Lung microvascular endothelial cell (primary cell): ENCODE measurements around the gene CCDC88C. TPM values are rescaled to one million over a fixed set of nuclear protein-coding genes. Genes with fewer than 3 reads are reported as not detected.
A peak's percentile ranks its signal among the peaks of the same experiment; 100 is the strongest.
"Not testable (repeated sequence)": the region's sequence is repeated elsewhere in the genome, so short reads cannot be mapped to it uniquely, and the experiment has no call there.

ENCODE experiments used
- DNase-seq, 2 donors: peaks; one replicate each; pipeline versions ENCODE4 v3.0.0 to v3.0.0-alpha.2; 2010; ENCODE audit warnings: low read depth in 2 of 2
- total RNA-seq: library from RNA; depleted of rRNA; stranded (reverse); fragments of >200 nt; gene quantifications from 2 replicates; pipeline ENCODE4 v1.2.1, GENCODE V29; 2014

Gene CCDC88C
- total RNA-seq, 1 donor from 2014 or later, result 13.7 TPM

DNA sequence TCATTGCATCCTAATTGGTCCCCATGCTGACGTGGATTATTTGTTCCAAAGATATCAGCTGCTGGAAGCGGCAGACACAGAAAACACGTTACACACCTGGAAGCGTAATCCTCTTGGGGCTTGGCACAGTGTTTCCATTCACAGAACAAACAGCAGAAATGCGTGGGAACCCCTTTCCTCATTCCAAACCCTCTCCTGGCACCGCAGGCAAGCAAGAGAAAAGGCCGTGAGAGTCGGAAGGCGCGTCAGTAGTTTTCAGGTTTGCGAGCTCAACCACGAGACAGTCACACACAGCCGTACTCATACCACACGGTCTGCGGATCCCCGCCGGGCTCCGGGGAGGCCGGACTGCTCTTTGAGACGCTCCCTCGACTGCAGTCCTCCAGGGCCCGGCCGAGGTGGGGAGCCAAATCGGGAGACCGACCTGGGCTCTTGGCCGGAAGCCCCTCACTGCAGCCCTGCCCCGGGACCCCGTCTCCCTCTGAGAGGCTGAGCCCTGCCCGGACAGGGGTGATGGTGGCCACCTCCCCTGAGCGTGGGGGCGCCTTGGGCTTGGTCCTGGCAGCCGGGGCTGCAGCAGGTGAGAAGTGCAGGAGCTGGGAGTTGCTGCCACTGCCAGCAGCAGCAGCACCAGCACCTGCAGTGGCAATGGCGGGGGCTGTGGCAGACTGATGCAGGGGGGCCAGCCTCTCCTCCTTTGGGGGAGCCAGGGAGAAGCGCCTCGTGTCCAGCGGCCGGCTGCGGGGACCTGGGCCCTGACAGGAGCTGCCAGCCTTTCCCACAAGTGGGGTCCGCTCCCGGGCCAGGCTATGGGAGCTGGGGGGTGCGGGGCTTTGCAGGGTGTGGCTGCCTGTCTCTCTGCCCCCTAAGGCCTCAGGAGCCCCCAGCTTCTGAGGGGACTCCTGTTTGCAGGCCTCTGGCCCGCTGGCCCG, 145.0 kb downstream of the CCDC88C start:
- DNase-seq, result no peak

DNA sequence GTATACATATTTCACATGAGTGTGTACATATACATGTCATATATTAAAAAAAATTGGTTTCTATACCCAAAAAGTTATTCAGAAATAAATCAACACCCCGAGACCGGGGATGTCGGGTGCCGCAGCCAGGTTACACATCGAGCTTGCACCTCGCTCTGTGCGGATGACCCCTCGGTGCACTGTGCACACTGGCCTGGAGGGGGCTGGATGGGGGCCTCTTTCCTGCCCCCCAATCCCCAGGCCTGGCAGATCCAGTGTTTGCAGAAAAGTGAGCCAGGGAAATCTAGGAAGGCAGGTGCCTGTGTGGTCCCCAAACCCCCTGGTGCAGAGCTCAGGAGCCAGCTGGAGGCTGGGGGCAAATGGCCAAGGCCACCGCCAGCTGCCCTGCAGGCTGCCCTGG, 146.0 kb downstream of the CCDC88C start:
- DNase-seq, result no peak

DNA sequence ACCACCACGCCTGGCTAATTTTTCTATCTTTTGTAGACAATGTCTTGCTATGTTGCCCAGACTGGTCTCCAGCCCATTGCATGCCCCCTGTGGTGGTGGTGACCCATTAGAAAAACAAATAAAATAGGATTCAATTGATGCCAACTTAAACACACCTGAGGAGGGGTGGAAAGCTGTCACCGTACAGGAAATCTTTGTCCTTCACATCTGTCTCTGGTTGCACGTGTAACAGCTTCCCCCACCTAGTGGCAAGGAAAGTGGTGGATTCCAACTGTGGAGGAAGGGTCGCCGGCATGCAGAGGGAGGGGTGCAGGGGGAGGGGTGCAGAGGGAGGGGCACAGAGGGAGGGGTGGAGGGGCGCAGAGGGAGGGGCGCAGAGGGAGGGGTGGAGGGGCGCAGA, 147.0 kb downstream of the CCDC88C start:
- no peak for DNase-seq

DNA sequence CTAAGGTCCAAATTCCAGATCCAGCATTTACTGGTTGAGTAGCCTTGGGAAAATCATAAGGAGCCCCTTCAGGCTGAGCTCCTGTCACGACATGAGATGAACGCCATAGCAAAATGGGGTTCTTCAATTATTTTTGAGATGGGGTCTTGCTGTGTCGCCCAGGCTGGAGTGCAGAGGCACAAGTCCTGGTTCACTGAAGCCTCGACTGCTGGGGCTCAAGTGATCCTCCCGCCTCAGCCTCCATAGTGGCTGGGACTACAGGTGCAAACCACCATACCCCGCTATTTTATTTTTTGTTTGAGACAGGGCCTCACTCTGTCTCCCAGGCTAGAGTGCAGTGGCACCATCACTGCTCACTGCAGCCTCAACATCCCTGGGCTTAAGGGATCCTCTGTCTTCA, 147.4 kb downstream of the CCDC88C start:
- DNase-seq, result no peak

DNA sequence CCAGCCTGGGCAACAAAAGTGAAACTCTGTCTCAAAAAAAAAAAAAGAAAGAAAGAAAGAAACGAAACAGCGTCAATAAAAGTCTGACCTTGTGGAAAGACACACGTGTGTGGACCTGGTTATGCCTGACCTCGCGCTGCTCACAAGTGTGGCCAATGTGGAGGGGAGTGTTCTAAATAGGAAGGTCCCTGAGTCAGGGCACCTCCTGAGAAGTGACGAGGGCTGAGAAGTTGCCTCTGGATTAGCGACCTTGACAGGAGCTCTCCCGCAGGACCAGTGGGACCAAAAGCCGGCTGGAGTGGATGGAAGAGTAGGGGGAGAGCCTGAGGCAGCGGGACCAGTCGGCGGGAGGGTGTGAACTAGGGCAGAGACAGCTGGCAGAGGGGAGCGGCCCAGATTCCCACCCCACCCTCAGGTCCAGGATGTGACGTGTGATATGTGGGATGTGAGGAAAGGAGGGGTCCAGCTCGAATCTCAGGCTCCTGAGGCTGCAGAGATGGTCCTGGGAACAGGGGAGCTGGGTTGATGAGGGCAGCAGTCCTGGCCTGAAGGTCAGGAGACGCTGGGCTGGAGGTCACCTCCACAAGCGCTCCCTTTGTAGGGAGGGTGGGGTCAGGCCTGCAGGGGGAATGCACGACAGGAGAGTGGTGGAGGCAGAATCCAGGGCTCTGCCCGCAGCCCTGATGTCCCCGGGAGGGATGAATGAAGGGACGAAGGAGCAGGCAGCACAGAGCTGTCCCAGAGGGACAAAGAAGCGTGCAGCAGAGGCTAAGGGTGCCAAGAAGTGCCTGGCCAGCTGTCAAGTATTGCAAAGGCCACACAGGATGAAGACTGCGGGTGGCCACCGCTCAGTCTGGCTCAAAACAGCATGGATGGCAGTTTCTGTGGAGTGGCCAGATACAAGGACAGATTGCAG, 148.3 kb downstream of the CCDC88C start:
- no peak for DNase-seq

DNA sequence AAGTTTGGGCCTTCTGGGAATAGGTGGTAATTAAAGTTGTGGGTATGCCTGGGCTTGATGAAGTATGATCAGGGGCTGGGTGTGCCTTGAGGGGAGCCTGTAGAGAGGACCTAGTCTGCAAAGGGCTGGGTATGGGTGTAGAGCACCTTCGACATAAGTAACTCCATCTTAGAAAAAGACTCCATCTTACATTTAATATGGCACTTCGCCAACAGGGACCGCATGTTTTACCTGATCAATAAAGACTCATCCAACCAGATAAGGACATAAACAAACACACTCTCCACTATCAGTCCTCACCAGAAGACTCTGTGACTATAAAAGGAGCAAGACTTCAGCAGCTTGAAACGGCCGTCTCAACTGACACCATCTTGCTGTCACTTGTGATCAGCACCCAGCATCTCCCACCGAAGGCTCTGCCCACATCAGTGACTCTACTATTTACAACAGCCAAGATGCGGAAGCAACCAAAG, 149.6 kb downstream of the CCDC88C start:
- DNase-seq, result no peak

DNA sequence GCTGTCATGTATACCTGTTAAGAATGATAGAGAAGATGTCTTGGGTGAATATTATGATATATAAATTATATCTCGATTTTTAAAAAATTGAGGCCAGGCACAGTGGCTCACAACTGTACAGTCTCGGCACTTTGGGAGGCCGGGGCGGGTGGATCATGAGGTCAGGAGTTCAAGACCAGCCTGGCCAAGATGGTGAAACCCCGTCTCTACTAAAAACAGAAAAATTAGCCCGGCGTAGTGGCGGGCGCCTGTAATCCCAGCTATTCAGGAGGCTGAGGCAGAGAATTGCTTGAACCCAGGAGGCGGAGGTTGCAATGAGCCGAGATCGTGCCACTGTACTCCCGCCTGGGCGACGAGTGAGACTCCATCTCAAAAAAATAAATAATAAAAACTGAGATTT, 151.3 kb downstream of the CCDC88C start:
- not testable (repeated sequence) for DNase-seq

- no peak for DNase-seq
Measured at GRCh38 chr14:91265404-91265803, 152.2 kb downstream of the CCDC88C start.

- peak in 1 of 2 donors; percentile 31 for DNase-seq
Measured at GRCh38 chr14:91264151-91265150, 153.2 kb downstream of the CCDC88C start.

DNA sequence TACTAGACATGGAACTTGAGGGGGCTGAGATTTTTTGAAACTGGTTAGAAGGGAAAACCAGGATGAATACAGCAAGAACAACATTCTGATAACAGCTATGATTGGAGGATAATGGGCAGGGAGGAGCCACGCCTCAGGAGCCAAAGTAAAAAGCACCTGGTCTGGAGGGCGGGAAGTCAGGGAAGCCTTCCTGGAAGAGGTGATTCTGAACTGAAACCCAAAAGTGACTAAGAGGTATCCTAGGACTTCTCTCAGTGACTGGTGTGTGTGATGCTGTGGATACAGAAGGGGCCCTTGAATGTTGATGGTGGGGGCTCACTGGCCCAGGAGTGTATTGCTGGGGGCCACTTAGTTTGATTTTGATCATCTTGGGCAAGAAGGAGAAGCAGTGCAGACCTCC, 154.3 kb downstream of the CCDC88C start:
- DNase-seq, result no peak

DNA sequence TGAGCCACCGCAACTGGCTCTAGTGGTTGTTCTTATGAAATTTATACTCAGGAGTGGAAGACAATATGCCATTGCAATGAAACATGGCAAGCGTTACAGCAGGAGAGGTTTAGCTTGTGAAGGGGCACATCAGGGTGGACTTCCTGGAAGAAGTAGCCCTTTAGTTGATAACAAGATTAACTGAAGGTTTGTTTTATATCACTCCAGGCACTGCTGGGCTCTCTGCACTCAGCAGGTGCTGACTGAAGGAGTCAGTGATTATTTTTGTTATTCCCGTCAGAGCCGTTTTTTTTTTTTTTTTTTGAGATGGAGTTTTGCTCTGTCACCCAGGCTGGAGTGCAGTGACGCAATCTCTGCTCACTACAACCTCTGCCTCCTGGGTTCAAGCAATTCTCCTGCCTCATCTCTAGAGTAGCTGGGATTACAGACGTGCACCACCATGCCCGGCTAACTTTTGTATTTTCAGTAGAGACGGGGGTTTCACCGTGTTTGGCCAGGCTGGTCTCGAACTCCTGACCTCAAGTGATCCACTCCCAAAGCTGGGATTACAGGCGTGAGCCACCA, 155.6 kb downstream of the CCDC88C start:
- no peak for DNase-seq

GRCh38 chr14:91261115-91261514, 156.5 kb downstream of the CCDC88C start:
- DNase-seq, result peak in 1 of 2 donors; percentile 21

DNA sequence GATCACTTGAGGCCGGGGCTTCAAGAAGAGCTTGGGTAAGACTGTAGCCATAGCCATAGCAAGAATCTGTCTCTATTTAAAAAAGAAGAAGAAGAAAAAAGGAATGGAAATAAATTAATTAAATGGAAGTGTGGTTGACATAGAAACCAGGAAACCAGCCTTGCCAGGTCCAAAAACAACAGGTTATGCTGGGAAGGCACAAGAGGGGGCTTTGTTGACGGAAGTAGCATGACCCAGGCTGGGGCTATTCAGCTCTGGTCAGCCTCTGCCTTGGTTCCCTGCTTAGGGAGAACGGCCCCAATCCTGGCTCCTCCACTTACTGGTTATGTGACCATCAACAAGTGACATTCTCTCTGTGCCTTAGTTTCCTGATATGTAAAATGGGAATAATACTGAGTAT, 158.7 kb downstream of the CCDC88C start:
- peak in 1 of 2 donors; percentile 86 for DNase-seq

DNA sequence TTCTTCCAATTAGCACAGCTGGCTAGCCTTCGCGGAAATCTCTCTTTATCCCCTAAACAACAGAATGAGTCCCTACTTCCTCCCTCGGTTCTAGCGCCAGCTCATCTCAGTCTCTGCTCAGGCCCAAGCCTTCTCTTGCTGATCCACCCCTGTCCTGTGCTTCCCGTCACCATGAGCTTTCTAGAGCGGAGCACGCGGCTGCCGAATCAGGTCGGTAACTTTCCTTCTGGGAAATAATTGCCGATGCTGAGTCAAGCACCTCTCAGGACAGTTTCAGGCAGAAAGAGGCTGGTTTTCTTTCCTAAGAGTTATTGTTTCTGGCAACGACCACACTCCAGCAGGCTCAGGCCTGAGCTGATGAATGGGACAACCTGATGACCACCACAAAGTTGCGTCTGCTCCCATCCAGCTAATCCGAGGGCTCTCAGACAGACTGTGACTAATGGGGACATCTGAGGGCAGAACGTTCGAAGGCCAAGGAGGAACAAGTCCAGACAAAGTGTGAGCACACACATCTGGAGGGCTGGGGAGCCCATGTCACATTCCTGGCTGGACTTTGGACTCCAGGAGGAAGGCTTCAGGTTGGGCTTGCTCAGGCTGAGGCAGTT, 159.5 kb downstream of the CCDC88C start:
- DNase-seq, result peak; percentile 34 to 83

GRCh38 chr14:91257328-91258010, 160.2 kb downstream of the CCDC88C start:
- DNase-seq, result no peak

DNA sequence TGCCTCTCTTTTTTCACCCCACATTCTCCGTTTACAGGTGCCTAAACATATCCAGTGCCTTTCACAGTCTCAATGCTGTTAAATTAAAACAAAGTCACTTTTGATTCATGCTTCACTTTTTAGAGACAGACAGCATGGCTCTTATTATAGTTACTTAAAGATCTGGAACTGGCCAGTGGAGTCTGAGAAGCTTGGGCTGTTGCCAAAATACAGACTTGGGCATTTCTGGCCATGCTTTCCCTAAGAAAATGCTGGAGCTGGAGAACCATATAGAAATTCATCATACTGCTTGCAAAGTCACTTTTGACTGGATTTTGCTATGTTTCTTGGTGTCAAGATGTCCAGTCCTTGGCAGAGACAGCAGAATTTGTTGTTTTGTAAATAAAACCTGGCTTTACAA, 161.0 kb downstream of the CCDC88C start:
- no peak for DNase-seq

- DNase-seq, result no peak
Measured at GRCh38 chr14:91255026-91255695, 162.5 kb downstream of the CCDC88C start.

DNA sequence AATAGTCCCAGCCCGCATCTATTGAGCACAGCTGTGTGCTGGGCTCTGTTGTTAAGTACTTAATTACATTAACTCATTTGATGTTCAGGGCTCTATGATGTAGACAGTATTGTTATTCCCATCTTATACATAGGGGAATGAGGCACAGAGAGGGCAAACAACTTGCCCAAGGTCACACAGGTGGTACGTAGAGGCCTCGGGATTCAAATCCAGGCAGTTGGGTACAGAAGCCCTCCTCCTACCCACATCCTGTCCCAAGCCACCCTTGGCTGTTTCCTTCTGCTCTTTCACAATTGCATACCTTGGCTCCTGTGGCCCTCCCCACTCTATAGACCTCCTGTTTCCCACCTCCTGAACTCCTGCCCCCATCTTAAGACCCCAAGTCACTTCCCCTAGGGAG, 163.2 kb downstream of the CCDC88C start:
- DNase-seq, result no peak

DNA sequence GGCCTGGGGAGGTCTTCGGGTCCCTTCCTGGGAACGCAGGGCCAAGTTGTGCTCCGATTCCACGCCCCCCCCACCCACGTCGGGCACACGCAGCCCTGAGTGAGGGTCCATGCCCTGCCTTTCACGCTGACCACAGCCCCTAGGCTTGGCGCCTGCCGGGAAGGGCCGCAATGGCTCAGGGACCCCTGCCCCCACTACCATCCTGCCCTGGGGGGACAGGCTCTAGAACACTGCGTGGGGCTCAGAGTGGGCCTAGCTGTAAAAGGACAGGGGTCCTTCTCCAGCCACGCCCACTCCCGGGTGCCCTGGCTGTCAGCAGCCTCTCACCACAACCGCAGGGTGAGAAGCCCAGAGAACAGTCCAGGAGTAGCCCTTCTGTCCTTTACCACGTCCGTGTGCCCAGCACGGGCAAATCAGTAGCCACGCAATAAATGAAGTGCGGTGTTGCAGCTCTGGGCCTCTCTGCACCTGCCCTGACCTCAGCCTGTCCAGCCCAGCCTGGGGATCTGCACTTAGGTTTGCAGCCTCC, 163.8 kb downstream of the CCDC88C start:
- DNase-seq, result no peak
